Measurements from ENCODE around the gene ANK2. TPM values are rescaled to one million over a fixed set of nuclear protein-coding genes. Genes with fewer than 3 reads are reported as not detected.

Gene ANK2
- total RNA-seq, 2 experiments from 2014 or later: 2.7 to 3.0 TPM

DNA sequence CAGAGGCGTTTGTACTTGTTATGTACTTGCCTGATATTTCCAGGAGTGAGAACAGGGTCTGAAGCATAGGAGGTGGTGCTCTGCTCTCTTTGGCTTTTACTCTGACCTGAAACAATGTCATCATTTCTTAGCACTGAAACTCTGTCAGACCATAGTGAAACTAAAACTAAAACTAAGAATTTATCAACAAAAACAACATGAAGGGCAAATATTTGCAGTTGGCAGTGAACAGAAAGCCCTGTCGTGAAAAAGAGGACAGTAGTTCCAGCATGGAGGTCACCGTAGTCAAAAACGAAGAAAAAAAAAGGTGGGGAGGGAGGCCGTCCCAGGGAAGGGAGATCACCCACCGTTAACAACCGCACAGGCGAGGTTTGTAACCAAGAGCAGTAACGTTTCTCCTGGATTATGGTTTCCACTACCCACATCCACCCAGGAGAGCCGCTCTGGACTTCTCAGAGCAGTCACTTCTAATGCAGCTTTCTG lies 97.5 kb downstream of the ANK2 start:
- Mint-ChIP-seq H3K9me3 (no peaks in the 10 kb centered on the region), H3K27ac (no peak overlapping the region), H3K27me3 (ENCODE audit: low read depth) (no peaks in the 10 kb centered on the region), H3K4me1 (ENCODE audit: low read depth) (no peaks in the 10 kb centered on the region), H3K4me3 (peak overlapping the region; percentile 25), H3K36me3 (ENCODE audit: low read depth) (no peaks in the 10 kb centered on the region)
- no peak for DNase-seq
- intact Hi-C loops (cut with micrococcal nuclease): no loop called here
- CTCF ChIA-PET: no interaction called here

- no peaks in the 10 kb centered on the region for H3K27me3 Mint-ChIP-seq (ENCODE audit: low read depth)
- DNase-seq: no peak
Measured at GRCh38 chr4:113147498-113148111, 98.2 kb downstream of the ANK2 start.

GRCh38 chr4:113148925-113149324 lies 99.5 kb downstream of the ANK2 start:
- Mint-ChIP-seq H3K9me3 (no peaks in the 10 kb centered on the region), H3K4me3 (no peak overlapping the region), H3K27ac (no peak overlapping the region), H3K36me3 (ENCODE audit: low read depth) (no peaks in the 10 kb centered on the region), H3K4me1 (ENCODE audit: low read depth) (no peaks in the 10 kb centered on the region), H3K27me3 (ENCODE audit: low read depth) (no peaks in the 10 kb centered on the region)
- CTCF ChIA-PET: no interaction called here
- intact Hi-C loops (cut with micrococcal nuclease): no loop called here
- no peak for DNase-seq

More at GRCh38 chr4:113147498-113148111, 98.2 kb downstream of the ANK2 start:
- intact Hi-C loops (cut with micrococcal nuclease): no loop called here
- H3K9me3 Mint-ChIP-seq: no peaks in the 10 kb centered on the region
- H3K4me1 Mint-ChIP-seq (ENCODE audit: low read depth): no peaks in the 10 kb centered on the region
- no peak overlapping the region for H3K4me3 Mint-ChIP-seq
- no peaks in the 10 kb centered on the region for H3K36me3 Mint-ChIP-seq (ENCODE audit: low read depth)
- H3K27ac Mint-ChIP-seq: no peak overlapping the region
- CTCF ChIA-PET: no interaction called here

- H3K4me1 Mint-ChIP-seq (ENCODE audit: low read depth): no peaks in the 10 kb centered on the region
- H3K27me3 Mint-ChIP-seq (ENCODE audit: low read depth): no peaks in the 10 kb centered on the region
- no peaks in the 10 kb centered on the region for H3K9me3 Mint-ChIP-seq
- H3K4me3 Mint-ChIP-seq: no peak overlapping the region
- CTCF ChIA-PET: no interaction called here
- intact Hi-C loops (cut with micrococcal nuclease): no loop called here
- no peaks in the 10 kb centered on the region for H3K36me3 Mint-ChIP-seq (ENCODE audit: low read depth)
- no peak for DNase-seq
- H3K27ac Mint-ChIP-seq: no peak overlapping the region
Measured at GRCh38 chr4:113153529-113154101, 104.2 kb downstream of the ANK2 start.

GRCh38 chr4:113154281-113154680 lies 104.8 kb downstream of the ANK2 start:
- H3K4me1 Mint-ChIP-seq (ENCODE audit: low read depth): no peaks in the 10 kb centered on the region
- H3K27me3 Mint-ChIP-seq (ENCODE audit: low read depth): no peaks in the 10 kb centered on the region
- no peak overlapping the region for H3K4me3 Mint-ChIP-seq
- no peaks in the 10 kb centered on the region for H3K9me3 Mint-ChIP-seq
- intact Hi-C loops (cut with micrococcal nuclease): no loop called here
- H3K27ac Mint-ChIP-seq: no peak overlapping the region
- DNase-seq: no peak
- H3K36me3 Mint-ChIP-seq (ENCODE audit: low read depth): no peaks in the 10 kb centered on the region
- CTCF ChIA-PET: no interaction called here

GRCh38 chr4:113157086-113157857 lies 107.8 kb downstream of the ANK2 start:
- no peaks in the 10 kb centered on the region for H3K36me3 Mint-ChIP-seq (ENCODE audit: low read depth)

GRCh38 chr4:113159942-113160545 lies 110.6 kb downstream of the ANK2 start:
- no peaks in the 10 kb centered on the region for H3K9me3 Mint-ChIP-seq
- no peak overlapping the region for H3K4me3 Mint-ChIP-seq
- H3K27ac Mint-ChIP-seq: no peak overlapping the region
- no peaks in the 10 kb centered on the region for H3K36me3 Mint-ChIP-seq (ENCODE audit: low read depth)
- intact Hi-C loops (cut with micrococcal nuclease): no loop called here
- CTCF ChIA-PET: no interaction called here
- H3K4me1 Mint-ChIP-seq (ENCODE audit: low read depth): no peaks in the 10 kb centered on the region
- H3K27me3 Mint-ChIP-seq (ENCODE audit: low read depth): no peaks in the 10 kb centered on the region
- DNase-seq: no peak

More at GRCh38 chr4:113157086-113157857, 107.8 kb downstream of the ANK2 start:
- Mint-ChIP-seq H3K4me1 (ENCODE audit: low read depth) (no peaks in the 10 kb centered on the region), H3K4me3 (no peak overlapping the region), H3K9me3 (no peaks in the 10 kb centered on the region), H3K27ac (no peak overlapping the region), H3K27me3 (ENCODE audit: low read depth) (no peaks in the 10 kb centered on the region)
- intact Hi-C loops (cut with micrococcal nuclease): no loop called here
- CTCF ChIA-PET: no interaction called here
- no peak for DNase-seq

GRCh38 chr4:113160548-113160947 lies 111.1 kb downstream of the ANK2 start:
- no peaks in the 10 kb centered on the region for H3K27me3 Mint-ChIP-seq (ENCODE audit: low read depth)
- H3K4me1 Mint-ChIP-seq (ENCODE audit: low read depth): no peaks in the 10 kb centered on the region
- CTCF ChIA-PET: no interaction called here
- DNase-seq: no peak
- no peak overlapping the region for H3K4me3 Mint-ChIP-seq
- no peaks in the 10 kb centered on the region for H3K9me3 Mint-ChIP-seq
- H3K27ac Mint-ChIP-seq: no peak overlapping the region
- no peaks in the 10 kb centered on the region for H3K36me3 Mint-ChIP-seq (ENCODE audit: low read depth)
- intact Hi-C loops (cut with micrococcal nuclease): no loop called here

- Mint-ChIP-seq H3K4me3 (no peak overlapping the region), H3K27me3 (ENCODE audit: low read depth) (no peaks in the 10 kb centered on the region), H3K4me1 (ENCODE audit: low read depth) (no peaks in the 10 kb centered on the region), H3K36me3 (ENCODE audit: low read depth) (no peaks in the 10 kb centered on the region), H3K27ac (no peak overlapping the region), H3K9me3 (no peaks in the 10 kb centered on the region)
- DNase-seq: no peak
- CTCF ChIA-PET: no interaction called here
- intact Hi-C loops (cut with micrococcal nuclease): no loop called here
Measured at GRCh38 chr4:113162089-113162488, 112.6 kb downstream of the ANK2 start.

DNA sequence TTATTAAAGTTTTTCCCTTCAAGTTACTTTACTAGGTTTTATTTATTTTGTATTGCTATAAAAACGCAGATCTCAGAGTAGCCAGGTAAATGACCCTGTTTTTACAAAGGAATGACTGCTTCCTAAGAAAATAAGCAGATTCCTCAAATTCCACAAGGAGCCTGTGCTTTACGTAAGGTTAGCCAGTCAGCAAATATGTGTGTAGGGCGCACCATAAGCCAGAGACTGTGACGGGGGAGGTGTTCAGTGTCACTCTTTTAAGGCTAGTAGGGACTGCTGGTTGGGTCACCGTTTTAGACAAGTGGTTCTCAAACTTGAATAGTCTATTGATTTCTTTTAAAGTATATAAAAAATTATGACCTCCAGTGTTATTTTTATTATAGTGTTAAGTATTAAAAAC lies 119.9 kb downstream of the ANK2 start:
- Mint-ChIP-seq H3K27ac (no peak overlapping the region), H3K4me3 (no peak overlapping the region), H3K4me1 (ENCODE audit: low read depth) (no peaks in the 10 kb centered on the region), H3K27me3 (ENCODE audit: low read depth) (no peaks in the 10 kb centered on the region), H3K36me3 (ENCODE audit: low read depth) (no peaks in the 10 kb centered on the region), H3K9me3 (no peaks in the 10 kb centered on the region)
- CTCF ChIA-PET: no interaction called here
- DNase-seq: no peak
- intact Hi-C loops (cut with micrococcal nuclease): no loop called here

- CTCF ChIA-PET: no interaction called here
- H3K27me3 Mint-ChIP-seq (ENCODE audit: low read depth): peaks cover under 1% of the 10 kb centered on the region
- no peaks in the 10 kb centered on the region for H3K4me1 Mint-ChIP-seq (ENCODE audit: low read depth)
- no peaks in the 10 kb centered on the region for H3K36me3 Mint-ChIP-seq (ENCODE audit: low read depth)
- no peaks in the 10 kb centered on the region for H3K9me3 Mint-ChIP-seq
- DNase-seq: no peak
- H3K27ac Mint-ChIP-seq: no peak overlapping the region
- H3K4me3 Mint-ChIP-seq: no peak overlapping the region
- intact Hi-C loops (cut with micrococcal nuclease): no loop called here
Measured at GRCh38 chr4:113170115-113170804, 120.8 kb downstream of the ANK2 start.

DNA sequence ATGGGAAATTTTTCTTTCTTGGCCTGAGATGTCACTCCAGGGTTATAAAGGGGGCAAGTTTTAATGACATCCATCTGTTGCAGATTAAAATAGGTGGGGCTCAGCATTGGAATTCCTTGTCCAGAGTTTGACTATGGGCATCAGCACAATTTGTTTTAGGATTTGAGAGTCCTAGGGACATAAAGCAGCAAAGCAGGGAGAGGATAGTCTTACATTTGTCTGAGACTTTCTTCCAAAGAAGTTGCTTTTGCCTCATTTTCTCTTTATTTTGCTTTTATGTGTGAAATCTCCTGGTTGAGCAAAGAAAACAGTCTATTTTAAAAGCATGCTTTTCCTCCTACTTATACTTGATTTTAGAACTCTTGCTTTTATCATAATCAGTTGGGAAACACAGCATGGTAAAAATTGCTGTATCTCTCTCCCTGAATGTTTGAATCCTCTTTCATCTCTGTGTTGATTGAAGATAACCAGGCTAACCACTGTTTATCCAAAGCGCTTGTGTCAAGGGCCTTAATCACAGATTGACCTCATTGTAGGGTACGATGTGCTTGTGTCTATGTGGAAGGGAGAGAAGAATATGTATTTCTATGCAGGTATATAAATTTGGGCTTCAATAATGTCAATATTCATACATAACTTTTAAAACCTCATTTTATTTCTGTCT lies 121.5 kb downstream of the ANK2 start:
- Mint-ChIP-seq H3K27me3 (ENCODE audit: low read depth) (peaks cover 2% of the 10 kb centered on the region), H3K4me3 (no peak overlapping the region), H3K4me1 (ENCODE audit: low read depth) (no peaks in the 10 kb centered on the region), H3K36me3 (ENCODE audit: low read depth) (no peaks in the 10 kb centered on the region), H3K9me3 (no peaks in the 10 kb centered on the region), H3K27ac (no peak overlapping the region)
- CTCF ChIA-PET: no interaction called here
- intact Hi-C loops (cut with micrococcal nuclease): no loop called here
- DNase-seq: no peak
